Adrenal gland (tissue), 5 donors: ENCODE data around the gene ABI1.

Source experiments
- CTCF ChIP-seq, 6 experiments: fragments of 450-650 bp in 4 of 6; fragments of 200-600 bp in 2 of 6; sonication (generic) in 1 of 6; IDR thresholded peaks; 1 replicate in 5 of 6; 2 replicates in 1 of 6; pipeline versions ENCODE4 v1.5.1 to v1.8.0; 2016 to 2021; ENCODE audit warnings: antibody characterized with exemption in 6 of 6, mild to moderate bottlenecking in 2 of 6, moderate library complexity in 1 of 6
- POLR2A ChIP-seq, 2 donors: fragments of 450-650 bp; IDR thresholded peaks; one replicate each; pipeline ENCODE4 v1.6.1; 2017; ENCODE audit warnings: antibody characterized with exemption in 2 of 2, mild to moderate bottlenecking in 2 of 2, moderate library complexity in 1 of 2
- donor health status: DM: no; HTN: no; CAD: no.

- TF ChIP-seq CTCF (IDR thresholded peaks at IDR 0.05) (no peak), POLR2A (IDR thresholded peaks at IDR 0.05) (no peak)
Measured at GRCh38 chr10:26779176-26779860, 81.4 kb downstream of the ABI1 start.
